Measurements from ENCODE around the gene HELZ. TPM values are rescaled to one million over a fixed set of nuclear protein-coding genes. Genes with fewer than 3 reads are reported as not detected.

Gene HELZ
- total and polyA plus RNA-seq, 2 donors (not counting 1 experiment from before 2014, with no cell fraction given): 10.4 to 97.8 TPM

GRCh38 chr17:67049025-67049739 lies 195.8 kb downstream of the HELZ start:
- CTCF ChIA-PET: no interaction called here
- WGBS (ENCODE audit: insufficient coverage): no CpG with 5 or more reads among the region's 5 CpGs
- Histone ChIP-seq H3K9ac (ENCODE audit: low read length) (no peak overlapping the region), H3K9me3 (ENCODE audit: control extremely low read depth in 1 of 3, control insufficient read depth in 2 of 3, insufficient read depth in 1 of 3, low read length in 2 of 3) (peaks cover 2 to 21% (median 20%) of the 10 kb centered on the region in 3 donors), H3K4me1 (ENCODE audit: control insufficient read depth in 2 of 2, insufficient read depth in 2 of 2, low read length in 2 of 2) (no peaks in the 10 kb centered on the region), H3K4me2 (replicated peaks; ENCODE audit: low read depth, low read length, poor library complexity, severe bottlenecking) (no peak overlapping the region), H3K79me2 (ENCODE audit: control insufficient read depth, insufficient read depth, low read length) (no peaks in the 10 kb centered on the region), H3K36me3 (replicated peaks in 1 of 2; ENCODE audit: control extremely low read depth in 1 of 2, control insufficient read depth in 1 of 2, extremely low read depth in 1 of 2, insufficient read depth in 2 of 2, low read length in 1 of 2) (no peaks in the 10 kb centered on the region), H3K27me3 (replicated peaks in 1 of 4; ENCODE audit: control extremely low read depth in 1 of 4, control insufficient read depth in 3 of 4, insufficient read depth in 4 of 4, low read length in 3 of 4) (no peaks in the 10 kb centered on the region), H3K27ac (ENCODE audit: low read length in 2 of 2) (no peak overlapping the region), H2AFZ (ENCODE audit: insufficient read depth, low read depth, low read length, poor library complexity, severe bottlenecking) (no peak overlapping the region), H3K4me3 (ENCODE audit: control extremely low read depth in 1 of 5, extremely low read depth in 1 of 5, insufficient read depth in 1 of 5, low read depth in 2 of 5, low read length in 4 of 5) (no peak overlapping the region), H4K20me1 (ENCODE audit: control insufficient read depth, insufficient read depth, low read length, poor library complexity, severe bottlenecking) (no peaks in the 10 kb centered on the region)
- no peak overlapping the region for H3K27ac Mint-ChIP-seq
- no peak overlapping the region for H3K4me3 Mint-ChIP-seq
- no peak for DNase-seq
- H3K27me3 Mint-ChIP-seq: no peaks in the 10 kb centered on the region
- H3K4me1 Mint-ChIP-seq: no peaks in the 10 kb centered on the region
- ATAC-seq (ENCODE audit: low read depth): no peak
- POLR2A ChIA-PET: no interaction called here
- TF ChIP-seq CTCF (IDR thresholded peaks at IDR 0.05) (no peak), EZH2 (IDR thresholded peaks at IDR 0.05; ENCODE audit: borderline replicate concordance, insufficient read depth, low read depth, low read length, poor library complexity, severe bottlenecking) (no peak)
- peaks cover 11% of the 10 kb centered on the region for H3K9me3 Mint-ChIP-seq (ENCODE audit: insufficient read depth)
- intact Hi-C loops (cut with micrococcal nuclease): no loop called here

GRCh38 chr17:67047382-67047781 lies 197.6 kb downstream of the HELZ start:
- no peaks in the 10 kb centered on the region for H3K4me1 Mint-ChIP-seq
- Histone ChIP-seq H3K9ac (ENCODE audit: low read length) (no peak overlapping the region), H3K27me3 (replicated peaks in 1 of 4; ENCODE audit: control extremely low read depth in 1 of 4, control insufficient read depth in 3 of 4, insufficient read depth in 4 of 4, low read length in 3 of 4) (no peaks in the 10 kb centered on the region), H3K79me2 (ENCODE audit: control insufficient read depth, insufficient read depth, low read length) (no peaks in the 10 kb centered on the region), H2AFZ (ENCODE audit: insufficient read depth, low read depth, low read length, poor library complexity, severe bottlenecking) (no peak overlapping the region), H3K9me3 (ENCODE audit: control extremely low read depth in 1 of 3, control insufficient read depth in 2 of 3, insufficient read depth in 1 of 3, low read length in 2 of 3) (peaks cover 2 to 21% (median 20%) of the 10 kb centered on the region in 3 donors), H3K4me1 (ENCODE audit: control insufficient read depth in 2 of 2, insufficient read depth in 2 of 2, low read length in 2 of 2) (no peaks in the 10 kb centered on the region), H3K4me3 (ENCODE audit: control extremely low read depth in 1 of 5, extremely low read depth in 1 of 5, insufficient read depth in 1 of 5, low read depth in 2 of 5, low read length in 4 of 5) (no peak overlapping the region), H3K36me3 (replicated peaks in 1 of 2; ENCODE audit: control extremely low read depth in 1 of 2, control insufficient read depth in 1 of 2, extremely low read depth in 1 of 2, insufficient read depth in 2 of 2, low read length in 1 of 2) (no peaks in the 10 kb centered on the region), H3K4me2 (replicated peaks; ENCODE audit: low read depth, low read length, poor library complexity, severe bottlenecking) (no peak overlapping the region), H3K27ac (ENCODE audit: low read length in 2 of 2) (no peak overlapping the region), H4K20me1 (ENCODE audit: control insufficient read depth, insufficient read depth, low read length, poor library complexity, severe bottlenecking) (no peaks in the 10 kb centered on the region)
- ATAC-seq (ENCODE audit: low read depth) (no peak), DNase-seq (no peak)
- CTCF ChIA-PET: no interaction called here
- peaks cover 11% of the 10 kb centered on the region for H3K9me3 Mint-ChIP-seq (ENCODE audit: insufficient read depth)
- POLR2A ChIA-PET: no interaction called here
- intact Hi-C loops (cut with micrococcal nuclease): no loop called here
- H3K27me3 Mint-ChIP-seq: no peaks in the 10 kb centered on the region
- TF ChIP-seq EZH2 (IDR thresholded peaks at IDR 0.05; ENCODE audit: borderline replicate concordance, insufficient read depth, low read depth, low read length, poor library complexity, severe bottlenecking) (no peak), CTCF (IDR thresholded peaks at IDR 0.05) (no peak)
- WGBS (ENCODE audit: insufficient coverage): no CpG with 5 or more reads among the region's 1 CpG
- no peak overlapping the region for H3K4me3 Mint-ChIP-seq
- no peak overlapping the region for H3K27ac Mint-ChIP-seq

Data from B cell (primary cell).